VCaP (cell line): Measurements from ENCODE around the gene PUS3.

Experiments
- H3K27ac ChIP-seq: fragments of 450-650 bp; 2 replicates; pipeline ENCODE4 v1.5.1; 2017
- TF ChIP-seq, protein P1 (sequence below): fragments of 450-650 bp; conservative IDR thresholded peaks from 2 replicates; pipeline ENCODE4 v1.5.1; 2017; ENCODE audit warnings: mild to moderate bottlenecking, moderate library complexity

PUS3 gene

DNA sequence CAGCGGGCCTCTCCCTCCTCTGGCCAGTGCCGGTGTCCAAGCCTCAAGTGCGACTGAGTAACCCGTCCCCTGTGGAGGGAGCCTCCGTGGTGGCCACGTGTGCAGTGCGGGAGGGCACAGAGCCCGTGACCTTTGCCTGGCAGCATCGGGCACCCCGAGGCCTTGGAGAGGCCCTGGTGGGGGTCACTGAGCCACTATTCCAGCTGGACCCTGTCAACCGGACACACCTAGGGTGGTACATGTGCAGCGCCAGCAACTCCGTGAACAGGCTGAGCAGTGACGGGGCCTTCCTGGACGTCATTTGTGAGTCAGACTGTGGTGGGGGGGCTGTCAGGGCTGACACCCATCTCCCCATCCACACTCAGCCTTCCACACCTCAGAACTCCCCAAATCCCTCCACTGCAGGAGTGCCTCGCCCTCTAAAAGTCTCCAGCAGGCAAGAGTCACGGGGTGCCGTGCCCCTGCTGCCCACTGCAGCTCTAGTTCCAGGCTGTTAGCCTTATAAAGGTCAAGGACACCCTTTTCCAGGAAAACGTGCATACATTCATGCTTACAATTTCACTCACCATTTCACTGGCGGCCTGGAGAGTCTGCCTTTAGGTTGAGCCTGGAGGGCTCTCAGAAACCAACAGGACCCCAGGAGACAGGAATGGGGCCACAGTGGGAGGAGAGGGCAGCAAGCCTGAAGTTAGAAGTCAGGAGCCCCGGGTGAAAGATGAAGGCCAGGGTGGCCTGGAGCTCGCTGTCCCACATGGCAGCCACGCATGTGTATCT lies 45.5 kb upstream of the PUS3 start:
- TF ChIP-seq, protein P1, sequence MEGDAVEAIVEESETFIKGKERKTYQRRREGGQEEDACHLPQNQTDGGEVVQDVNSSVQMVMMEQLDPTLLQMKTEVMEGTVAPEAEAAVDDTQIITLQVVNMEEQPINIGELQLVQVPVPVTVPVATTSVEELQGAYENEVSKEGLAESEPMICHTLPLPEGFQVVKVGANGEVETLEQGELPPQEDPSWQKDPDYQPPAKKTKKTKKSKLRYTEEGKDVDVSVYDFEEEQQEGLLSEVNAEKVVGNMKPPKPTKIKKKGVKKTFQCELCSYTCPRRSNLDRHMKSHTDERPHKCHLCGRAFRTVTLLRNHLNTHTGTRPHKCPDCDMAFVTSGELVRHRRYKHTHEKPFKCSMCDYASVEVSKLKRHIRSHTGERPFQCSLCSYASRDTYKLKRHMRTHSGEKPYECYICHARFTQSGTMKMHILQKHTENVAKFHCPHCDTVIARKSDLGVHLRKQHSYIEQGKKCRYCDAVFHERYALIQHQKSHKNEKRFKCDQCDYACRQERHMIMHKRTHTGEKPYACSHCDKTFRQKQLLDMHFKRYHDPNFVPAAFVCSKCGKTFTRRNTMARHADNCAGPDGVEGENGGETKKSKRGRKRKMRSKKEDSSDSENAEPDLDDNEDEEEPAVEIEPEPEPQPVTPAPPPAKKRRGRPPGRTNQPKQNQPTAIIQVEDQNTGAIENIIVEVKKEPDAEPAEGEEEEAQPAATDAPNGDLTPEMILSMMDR = no peak

DNA sequence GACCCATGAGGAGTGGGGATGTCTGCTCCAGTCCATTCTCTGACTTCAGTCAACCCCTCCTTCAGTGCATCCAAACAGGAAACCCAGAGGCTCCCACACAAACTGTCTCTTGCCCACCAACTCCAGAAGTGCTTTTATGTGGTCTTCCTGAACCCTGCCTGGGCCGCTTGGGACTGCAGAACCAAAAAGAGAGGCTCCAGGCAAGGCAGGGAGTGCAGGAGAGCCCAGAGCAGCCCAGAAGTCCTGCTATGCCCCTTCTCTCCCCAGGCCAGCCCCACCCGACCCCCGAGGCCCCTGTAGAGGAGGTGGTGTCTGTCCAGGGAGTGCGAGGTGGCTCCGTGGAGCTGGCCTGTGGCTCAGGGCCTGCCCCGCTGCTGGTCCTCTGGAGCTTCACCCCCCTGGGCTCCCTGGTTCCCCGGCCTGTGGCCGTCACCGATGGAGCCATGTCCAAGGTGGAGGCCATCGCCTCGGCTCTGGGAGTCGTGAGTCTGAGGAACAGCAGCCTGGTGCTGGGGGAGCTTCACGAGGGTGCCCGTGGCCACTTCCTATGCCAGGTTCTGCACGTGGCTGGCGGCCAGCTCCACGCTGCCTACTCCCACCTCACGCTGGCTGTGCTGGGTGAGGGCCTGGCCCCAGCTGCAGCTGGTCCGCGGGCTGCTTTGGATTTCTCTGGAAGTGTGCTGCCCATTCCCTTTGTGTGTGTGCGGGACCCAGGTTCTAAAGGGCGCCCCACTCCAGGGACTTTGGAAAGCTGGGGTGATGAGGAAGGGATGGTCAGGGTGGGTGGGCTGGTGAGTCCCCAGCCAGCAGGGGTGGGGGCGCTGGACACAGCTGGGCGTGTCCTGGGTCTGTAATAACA lies 44.6 kb upstream of the PUS3 start:
- no peak overlapping the region for H3K27ac ChIP-seq

More for the DNA sequence above, 45.5 kb upstream of the PUS3 start:
- H3K27ac ChIP-seq = no peak overlapping the region

DNA sequence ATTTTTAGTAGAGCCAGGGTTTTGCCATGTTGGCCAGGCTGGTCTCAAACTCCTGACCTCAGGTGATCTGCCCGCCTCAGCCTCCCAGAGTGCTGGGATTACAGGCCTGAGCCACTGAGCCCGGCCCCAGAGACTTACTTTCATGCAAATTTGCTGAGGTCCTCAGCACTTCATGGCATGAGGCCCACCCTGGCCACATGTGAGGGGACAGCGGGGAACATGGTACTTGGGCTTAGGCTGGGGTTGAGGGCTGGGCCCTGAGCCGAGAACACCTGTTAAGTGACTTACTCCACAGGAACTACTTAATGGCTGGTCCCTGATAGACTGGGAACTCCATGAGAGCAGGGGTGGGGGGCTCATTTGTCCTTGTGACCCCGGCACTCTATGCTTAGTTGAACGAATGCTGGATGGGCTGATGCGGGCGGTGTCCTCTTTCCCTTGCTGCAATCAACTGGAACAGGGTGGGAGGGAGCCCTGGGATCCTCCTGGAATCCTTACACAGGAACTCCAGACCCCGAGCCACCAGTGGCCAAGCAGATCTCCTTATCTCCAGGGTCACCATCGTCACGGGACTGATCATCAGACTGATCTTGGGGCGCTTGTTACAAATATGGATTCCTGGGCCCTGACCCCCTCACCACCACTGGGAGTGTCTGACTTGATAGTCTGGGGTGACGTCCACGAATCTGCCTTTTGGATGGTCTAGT lies 43.9 kb upstream of the PUS3 start:
- TF ChIP-seq, protein P1 = no peak
- H3K27ac ChIP-seq = no peak overlapping the region

More for the DNA sequence above, 44.6 kb upstream of the PUS3 start:
- TF ChIP-seq, protein P1 = no peak

DNA sequence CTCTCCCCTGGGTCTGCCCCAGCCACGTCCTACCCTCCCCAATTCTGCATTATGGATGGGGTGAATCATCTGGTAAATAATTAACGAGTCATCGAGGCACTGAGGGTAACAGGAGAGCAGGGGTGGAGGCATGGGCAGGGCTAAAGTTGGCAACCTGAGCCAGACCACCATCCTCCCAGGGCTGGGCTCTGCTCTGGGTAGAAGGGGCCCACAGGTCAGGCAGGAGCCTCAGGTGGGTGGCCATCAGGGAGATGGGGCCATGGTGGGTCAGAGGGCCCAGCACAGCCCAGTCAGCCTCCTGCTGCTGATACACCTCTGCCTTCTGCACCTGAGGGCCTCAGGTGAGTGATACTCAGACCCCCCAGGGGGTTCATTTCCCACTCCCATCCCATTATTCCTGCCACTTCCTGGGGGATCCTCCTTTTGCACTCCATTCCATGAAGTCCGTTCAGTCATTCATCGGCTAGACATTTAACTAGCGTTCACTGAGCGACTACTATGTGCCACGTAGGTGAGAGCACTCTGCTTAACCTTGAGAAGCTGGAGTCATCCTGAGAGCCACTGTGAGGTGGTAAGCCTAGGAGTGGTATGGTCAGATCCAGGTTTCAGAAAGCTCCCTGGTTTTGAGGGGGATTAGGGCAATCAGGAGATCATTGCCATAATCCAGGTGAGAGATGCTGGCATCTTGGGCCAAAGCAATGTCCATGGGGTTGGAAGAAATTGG lies 43.0 kb upstream of the PUS3 start, which contains the start of gene VSIG10L2:
VSIG10L2 (plus strand) TSS at position 248 of the 724 bp plus-strand sequence; CDS start at position 260, 12 bp downstream.
- TF ChIP-seq, protein P1 = no peak
- no peak within 1 kb of the TSS for H3K27ac ChIP-seq

DNA sequence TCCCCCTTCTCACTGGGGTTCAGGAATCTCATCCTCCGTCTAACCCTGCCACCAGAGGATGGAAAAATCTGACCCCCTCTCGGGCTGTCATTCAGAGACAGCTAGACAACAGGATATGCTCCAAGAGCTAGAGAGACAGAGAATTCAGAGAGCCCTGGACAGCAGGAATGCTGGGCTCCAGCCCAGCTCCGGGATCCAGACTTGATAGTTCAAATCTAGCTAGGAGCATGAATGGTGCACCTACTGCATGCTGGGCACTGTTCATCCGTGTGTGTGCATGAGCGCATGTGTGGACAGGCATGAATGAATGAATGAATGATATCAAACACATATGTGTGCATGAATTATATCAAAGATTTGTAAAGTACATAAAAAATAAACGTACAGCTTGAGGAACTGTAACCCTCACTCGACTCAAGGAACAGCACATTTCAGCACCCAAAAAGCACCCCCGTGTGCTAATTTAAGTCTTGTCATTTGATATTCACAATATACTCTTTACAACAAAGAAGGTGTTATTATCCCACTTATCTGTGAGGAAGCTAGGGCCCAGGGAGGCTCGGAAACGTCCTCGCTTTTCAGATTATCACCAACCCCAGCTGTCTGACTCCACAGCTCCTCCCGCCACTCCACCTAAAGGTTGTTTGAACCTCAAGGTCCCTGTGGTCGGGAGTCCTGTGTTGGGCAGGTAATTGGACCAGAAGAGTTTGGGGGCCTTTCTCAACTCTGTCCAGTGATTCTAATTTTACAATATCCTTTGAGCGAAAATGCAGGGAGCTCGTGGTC lies 42.2 kb upstream of the PUS3 start:
- TF ChIP-seq, protein P1 = no peak
- no peak overlapping the region for H3K27ac ChIP-seq

DNA sequence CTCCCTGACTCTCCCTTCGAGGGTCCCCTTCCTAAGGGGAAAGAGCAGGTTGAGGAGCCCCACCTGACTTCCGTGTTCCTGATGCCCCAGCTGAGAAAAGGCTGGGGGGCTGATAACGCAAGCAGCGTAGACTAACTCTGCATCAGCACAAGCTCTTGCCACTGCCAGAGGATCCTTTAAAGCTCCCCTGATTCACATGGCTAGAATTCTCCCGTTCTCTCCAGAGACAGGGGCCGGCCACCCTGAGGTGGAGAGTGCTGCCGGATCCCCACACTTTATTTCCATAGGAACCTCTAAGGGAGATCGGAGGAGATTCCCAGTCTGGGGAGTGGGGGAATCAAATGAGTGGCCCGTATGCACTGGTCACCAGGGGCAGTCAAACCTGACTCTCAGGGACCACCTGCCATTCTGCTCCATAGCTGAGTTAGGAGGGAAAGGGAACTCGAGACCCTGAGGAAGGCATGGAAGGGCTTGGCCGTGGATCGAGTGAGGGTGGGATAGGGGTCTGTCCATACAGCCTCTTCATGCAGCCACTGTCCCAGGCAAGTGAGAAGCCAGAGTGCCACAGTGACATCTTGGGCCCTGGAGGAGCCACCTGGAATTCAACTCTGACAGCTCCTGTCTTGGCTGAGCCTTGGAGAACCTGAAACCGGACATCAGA lies 41.5 kb upstream of the PUS3 start:
- no peak overlapping the region for H3K27ac ChIP-seq
- TF ChIP-seq, protein P1 = no peak
